ENCODE measurements around the gene RALGPS1.

The RALGPS1 gene

DNA sequence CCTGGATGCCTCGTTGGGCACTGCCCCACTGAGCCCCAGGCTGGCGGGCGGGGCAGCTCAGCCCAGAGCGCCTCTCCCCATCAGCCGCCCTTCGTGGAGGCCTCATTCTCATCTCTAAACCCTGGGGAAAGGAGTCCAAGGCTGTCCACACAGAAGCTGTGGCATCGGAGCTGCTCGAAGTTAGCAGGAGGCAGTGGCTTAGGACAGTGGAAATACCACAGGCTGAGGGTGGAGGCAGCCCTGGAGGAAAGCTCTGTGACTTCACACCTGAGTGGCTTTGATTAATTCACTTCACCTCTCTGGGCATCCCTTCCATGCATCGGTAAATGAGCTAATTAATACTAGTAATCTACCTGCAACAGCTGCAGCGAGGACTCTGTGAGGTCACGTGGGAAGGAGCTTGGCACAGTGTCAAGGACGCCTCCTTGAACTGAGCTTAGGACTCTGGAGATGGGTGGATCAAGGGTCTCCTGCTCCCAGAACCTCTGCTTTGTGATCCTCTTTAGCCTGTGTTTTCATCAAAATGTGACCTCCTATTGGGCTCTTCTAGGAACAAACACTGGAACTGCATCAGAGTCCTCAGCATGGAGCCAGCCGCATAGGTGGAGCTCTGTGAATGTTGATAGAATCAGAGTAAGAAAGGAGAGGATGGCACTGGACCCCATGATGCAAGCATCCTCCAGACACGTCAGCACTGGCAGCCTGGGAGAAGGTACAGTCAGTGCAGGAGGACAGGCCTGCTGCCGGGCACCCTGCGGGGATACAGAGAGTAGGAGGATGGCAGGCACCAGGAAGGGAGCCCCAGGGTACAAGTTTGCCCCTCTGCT is 208.7 kb downstream of the RALGPS1 start:
- no peak for DNase-seq

DNA sequence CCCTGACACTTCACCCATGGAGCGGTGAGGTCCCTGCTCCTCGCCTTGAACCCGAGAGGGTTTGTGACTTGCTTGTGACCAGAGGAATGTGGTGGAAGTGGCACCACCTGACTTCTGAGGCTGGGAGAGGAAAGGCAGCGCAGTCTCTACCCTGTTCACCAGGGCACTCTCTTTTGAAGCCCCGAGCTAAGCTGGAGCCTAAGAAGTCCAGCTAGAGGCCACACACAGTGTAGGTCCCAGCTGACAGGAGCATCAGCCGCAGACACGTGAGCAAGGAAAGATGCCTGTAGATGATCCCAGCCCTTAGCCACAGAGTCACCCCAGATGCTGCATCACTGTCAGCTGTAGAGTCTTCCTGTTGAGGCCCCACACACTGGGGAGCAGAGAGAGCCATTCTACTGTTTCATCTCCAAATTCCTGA is 209.5 kb downstream of the RALGPS1 start:
- no peak for DNase-seq

DNA sequence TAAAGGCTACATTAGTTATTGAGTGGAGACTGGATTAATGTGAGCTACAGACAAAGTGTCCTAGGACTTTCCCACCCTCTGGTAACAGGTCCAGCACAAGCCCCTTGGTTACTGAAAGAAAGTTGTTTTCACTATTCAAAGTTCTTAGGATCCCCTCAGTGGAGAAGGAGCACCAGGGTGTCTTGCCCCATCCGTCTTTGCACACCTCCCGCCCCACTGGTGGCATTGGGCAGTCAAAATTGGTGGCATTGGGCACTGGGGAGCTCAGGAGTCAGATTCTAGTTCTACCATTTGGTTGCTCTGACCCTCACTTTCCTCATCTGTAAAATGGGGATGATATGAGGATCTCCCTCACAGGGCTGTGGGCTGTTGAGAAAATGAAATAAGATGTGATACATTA is 210.2 kb downstream of the RALGPS1 start:
- DNase-seq: no peak

DNA sequence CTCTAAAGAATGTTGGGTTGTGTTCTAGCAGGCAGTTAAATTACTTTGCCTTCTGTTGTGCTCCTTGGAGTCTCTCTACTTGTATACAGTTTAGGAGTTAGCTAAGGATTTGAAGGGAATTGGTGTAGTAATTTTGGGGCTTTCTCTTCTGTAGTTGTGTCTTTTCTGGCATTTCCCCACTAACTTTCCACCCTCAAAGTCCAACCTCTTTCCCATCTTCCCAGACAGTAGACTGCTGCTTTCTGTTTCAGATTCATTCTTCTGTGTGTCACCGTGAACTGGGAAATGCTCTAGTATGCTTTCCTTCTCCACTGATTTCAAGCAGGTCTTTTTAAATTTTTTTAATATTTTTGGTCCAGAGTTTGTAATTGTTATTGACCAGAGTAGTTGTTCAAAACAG is 212.4 kb downstream of the RALGPS1 start:
- DNase-seq: no peak

DNA sequence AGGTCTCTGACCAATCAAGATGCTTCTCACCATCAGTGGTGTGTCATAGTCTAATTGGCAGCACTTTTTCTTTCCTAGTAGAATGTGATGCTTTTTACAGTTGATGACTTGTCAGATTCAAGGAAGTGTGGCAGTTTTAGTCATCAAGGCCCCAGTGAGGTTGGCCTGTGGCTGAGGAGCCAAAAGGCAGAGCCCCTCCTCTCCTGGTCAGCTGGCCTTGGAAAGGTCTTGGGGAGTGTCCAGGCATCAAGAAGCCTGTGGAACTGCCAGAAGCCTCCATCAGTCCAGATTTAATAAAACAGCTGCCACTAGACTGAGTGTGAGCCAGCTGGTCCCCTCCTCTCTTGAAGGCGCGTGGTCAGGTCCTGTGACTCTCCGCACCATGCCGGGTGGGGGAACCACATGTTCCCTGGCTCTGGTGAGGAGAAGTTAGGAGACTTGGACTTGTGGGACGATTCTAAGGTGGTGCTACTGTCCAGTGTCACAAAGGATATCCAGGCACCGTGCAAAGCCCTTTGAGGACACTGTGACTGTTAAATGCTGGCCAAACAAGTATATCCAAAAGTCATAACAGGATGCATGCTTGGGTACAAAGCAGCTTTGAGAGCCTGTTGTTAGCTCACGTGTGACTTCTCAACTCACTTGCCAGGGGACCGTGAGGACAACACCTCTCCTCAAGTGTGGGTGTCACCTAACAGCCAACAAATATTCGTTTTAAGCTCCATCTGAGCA is 213.9 kb downstream of the RALGPS1 start:
- DNase-seq: no peak

DNA sequence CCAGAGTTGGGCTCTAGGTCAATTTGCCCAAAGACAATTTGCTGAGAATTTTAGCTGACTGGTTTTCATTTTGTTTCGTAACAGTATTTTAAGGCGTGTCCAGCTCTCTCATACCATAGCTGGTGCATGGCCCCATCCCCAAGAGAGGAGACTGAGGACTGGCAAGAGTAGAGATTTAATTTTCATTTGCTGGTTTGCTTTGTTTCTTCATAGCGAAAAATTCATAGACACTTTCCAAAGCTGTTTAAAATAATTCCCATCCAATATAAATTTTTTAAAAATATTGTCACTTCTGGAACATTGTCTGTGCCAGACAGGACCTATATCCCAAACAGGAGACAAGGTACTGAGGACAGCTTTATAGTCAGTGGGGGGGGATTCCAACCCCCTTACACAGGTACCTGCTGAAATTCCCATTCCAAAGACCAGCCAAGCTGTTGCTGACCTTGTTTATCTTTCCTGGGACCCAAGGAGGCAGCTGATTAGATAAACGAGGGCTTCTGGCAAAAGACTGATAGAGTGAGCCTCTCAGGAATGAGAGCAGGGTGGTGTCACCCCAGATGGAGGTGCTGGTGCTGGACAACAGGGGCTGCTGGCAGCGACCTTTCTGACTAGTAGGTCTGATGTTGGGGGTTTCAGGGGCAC is 214.6 kb downstream of the RALGPS1 start:
- DNase-seq: no peak

DNA sequence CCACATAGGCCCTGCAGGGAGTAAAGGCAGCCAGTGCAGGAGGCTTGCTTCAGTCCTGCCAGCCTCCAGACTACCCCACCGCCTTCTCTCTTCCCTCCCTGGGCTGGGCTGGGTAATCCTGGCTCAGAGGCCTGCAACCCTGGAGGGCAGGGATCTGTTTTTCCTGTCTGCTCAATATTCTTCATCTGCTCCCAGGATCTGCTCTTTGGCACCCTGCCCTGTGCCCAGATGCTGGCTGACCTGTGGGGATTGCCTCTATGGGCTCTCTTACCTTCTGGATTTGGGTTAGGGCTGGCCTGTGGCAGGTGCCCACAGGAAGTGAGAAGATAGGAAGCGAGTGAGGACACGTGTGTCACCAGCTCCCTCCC is 215.1 kb downstream of the RALGPS1 start:
- no peak for DNase-seq

DNA sequence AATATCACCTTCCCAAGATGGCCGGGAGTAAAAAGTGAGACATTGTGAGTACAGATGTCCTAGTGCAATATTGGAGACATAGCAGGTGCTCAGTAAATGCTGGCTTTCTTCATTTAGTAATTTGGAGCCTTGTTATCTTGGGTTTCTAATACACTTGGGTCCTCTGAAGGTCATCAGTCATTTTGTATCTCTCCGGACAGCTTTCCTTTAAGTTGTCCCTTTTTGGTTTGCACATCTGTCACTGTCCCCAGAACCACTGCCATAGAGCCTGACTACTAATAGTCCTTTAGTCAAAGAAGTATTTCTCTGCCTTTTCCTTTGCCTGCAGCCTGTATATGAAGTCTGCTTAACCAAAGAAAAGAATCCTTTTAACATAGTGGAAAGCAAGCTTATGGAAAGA is 215.7 kb downstream of the RALGPS1 start:
- DNase-seq: no peak

DNA sequence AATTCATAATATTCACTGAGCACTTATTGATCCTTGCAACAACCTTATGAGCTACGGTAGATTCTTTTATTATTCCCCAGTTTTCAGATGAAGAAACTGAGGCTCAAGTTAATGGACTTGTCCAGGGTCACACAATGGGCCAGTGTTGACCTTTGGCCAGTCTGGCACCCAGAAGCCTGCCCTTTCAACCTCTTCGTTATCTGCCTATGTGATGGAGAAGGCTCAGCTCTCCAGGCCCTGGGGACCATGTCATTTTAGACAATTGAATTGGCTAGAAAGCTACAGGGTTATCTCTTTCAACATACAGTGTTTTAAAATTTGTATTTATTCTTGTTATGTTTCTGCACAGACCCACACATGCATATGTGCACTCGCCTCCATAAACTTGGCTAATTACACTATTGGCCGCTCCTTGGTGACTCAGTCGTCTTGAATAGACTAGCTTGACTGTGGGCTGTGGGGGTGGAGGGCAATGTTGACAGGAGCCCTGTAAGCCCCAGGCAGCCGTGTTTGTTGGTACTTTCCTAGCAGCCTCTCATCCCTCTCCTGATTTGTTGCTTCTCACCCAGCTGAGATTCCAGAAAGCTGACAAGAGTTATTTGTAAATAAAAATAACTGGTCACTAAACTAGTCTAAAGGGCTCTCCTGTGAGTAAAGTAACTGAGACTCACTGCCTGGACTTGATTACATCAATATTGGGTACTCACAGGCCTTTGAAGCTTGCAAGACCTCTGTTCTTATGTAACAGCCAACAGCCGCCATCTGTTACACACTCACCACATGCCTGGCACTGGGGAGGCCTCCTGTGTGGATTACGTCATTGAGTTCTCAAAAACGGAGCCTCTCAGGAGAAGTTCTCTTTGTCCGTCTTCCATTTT is 216.3 kb downstream of the RALGPS1 start:
- DNase-seq: no peak

DNA sequence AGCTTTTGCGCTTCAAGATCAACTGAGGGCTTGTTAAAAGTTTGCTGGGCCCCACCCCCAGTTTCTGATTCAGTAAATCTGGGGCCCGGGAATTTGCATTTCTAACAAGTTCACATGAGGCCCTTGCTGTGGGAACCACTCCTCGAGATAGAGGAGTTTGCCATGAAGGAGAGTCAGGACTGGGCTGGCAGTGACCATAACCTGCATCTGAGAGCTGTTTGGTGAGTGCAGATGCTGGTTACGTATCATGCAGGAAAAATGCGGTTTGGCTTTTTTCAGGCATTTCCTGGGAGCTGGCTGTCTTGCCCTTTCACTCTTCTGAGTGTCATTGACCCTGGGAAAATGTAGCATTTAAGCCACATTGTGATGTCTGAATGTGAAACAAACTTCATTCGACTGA is 217.3 kb downstream of the RALGPS1 start:
- no peak for DNase-seq

DNA sequence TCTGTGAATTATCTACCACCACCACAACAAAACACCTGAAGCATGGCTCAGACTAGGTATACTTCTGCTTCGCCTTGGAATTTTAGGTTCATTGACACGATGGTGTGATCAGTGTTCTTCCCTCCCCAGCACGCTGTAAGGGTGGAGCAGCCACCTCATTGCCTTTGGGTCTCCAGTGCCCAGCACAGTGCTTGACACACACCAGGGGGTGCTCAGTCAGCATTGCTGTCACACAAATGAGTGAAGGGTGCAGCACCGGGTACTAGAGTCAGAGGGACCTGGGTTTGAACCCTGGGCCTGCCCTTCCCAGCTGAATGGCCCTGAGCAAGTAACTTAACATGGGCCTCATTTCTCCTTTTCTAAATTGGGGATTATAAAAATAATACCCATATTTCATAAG is 217.8 kb downstream of the RALGPS1 start:
- DNase-seq: no peak

DNA sequence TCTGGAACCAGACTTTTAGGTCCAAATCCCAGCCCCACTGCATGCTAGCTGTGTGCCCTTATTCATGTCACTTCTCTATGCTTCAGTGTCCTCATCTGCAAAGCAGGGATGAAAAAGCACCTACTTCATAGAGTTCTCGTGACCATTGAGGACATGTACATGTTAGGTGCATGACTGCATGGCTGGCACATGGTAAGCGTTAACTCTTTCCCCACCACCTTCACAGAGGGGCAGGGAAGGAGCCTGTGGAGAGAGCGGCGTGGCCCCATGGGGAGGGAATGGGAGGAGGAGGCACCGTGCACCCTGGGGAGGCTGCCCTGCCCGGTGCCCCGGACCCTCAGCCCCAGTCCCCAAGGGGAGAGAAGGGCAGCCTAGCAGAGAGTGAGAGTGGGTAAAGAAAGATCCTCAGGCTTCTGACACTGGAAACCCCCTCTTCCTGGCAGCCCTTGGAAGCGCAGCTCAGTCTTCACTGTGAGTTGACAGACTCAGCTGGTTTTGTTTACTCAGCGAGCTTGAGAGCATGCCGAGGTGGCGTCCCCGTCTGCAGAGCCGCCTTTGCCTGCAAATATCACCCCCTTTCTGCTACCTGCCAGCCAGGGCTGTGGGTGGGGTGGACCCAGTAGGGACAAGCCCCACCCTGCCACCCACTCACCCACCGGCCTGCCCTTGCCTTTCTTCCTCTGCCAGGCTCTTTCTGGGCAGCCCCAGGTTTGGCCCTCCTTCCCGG is 218.5 kb downstream of the RALGPS1 start:
- no peak for DNase-seq

DNA sequence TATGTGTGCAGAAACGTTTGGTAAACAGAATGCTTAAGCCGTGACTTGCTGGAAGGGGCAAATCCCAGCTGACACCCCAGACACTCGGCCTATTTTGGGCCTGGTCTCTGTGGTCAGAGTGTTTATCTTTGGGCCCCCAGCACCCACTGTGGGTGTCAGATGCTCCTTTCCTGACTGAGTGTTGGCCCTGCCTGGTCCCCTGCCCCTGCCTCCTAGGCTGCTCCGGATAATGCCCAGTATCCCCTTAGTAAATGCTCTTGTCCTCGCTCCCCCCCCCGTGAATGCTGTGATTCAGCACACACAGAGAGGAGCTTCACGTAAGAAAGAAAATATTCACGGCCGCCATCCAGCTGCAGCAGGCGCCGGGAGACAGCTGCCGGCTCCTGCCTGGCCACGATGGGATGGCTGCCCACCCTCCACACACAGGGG is 219.2 kb downstream of the RALGPS1 start:
- DNase-seq: no peak

DNA sequence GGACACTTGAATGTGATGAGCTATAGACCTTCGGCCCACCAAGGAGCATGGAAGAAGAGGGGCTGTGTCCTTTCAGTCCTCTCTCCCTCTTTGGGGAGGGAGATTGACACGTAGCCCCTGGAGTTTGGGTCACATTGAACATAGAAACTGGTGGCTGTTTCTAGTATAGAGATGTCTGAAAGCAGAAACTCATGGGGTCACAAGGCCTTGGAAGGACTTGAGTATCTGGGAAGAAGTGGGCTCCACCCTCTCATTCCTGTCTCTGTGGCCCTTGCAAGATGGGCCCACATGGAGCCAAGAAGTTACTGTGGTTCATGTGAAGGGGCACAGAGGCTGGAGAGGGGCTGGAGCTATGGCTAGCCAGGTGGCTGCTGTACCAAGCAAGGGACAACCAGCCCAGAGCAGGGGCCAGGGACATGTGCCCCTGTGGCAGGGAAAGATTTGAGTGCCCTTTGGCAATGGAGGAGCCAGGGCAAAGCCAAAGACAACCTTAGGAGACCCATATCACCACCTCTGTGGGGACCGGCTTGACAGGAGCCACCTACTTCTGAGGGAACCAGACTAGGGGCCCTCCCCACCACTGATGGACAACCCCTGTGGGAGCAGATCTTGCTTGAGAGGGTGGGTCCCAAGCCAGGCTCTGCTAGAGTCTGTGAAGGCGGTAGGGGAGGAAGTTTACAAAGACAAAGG is 220.6 kb downstream of the RALGPS1 start:
- no peak for DNase-seq

DNA sequence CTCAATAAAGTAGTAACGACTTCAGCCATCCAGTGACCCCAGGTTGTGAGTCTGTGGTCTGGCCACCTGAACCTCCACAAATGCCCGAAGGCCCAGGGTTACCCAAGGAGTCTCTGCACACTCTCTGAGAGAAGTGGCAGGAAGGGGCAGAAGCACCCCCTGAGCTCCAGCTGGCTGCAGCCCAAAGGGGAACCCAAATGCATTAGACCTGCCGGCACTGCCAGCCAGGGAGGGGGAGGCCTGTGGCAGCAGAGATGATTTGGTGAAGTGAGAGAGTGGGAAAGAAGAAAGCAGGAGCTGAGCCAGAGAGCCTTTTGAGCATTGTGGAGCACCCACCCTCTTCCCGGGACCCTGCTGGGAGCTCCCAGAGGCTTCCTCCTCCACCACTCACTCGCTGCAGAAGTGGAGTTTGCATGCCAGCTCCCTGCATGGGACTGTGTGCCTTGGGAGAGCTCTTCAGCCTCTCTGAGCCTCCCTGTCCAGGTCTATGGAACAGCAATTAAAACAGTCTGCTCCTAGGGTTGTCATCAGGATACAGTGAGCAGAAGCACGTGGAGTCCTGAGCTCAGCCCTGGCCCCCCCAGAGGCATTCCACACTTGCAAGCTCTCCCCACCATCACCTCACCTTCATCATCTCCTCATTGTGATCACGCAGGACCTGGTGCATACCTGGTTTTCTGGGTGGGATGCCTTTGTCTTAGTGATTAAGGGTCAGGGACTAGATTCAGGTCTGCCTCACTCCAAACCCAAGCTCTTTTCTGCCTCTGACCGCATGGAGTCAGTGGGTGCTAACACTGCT is 221.7 kb downstream of the RALGPS1 start:
- peak; percentile 10 for DNase-seq

DNA sequence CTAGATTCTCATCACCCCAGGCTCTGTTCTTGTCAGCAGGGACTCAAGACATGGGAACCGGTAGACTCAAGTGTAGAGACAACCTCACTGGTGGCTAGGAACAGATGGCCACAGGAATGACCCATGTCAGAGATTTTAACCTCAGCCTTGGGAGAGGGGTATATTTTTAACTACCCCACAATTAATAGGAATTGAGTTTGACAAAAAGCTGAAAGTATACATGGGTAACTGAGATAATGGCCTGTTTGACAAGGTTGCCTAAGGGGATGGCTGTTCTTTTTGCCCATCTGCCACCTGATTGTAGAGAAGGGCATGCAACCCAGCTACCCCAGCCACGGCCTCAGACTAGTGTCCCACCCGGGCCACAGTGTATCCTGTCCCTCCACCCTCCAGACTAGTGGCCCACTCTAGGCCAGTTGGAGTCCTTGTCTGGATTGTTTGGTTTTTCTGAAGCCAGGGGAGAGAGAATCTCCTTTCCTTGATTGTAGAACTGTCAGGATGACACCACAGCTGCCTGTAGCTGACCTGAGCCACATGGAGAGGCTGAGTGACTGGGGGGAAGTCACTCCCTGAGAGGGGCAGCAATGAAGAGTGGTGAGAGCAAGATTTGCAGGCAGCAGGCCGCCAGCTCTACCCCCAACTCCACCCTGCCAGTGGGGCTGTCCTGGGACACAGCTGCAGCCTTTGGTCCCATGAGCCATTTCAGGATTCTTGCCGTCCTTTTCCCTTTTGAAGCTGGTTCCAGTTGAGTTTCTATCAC is 222.5 kb downstream of the RALGPS1 start:
- DNase-seq: peak; percentile 14

DNA sequence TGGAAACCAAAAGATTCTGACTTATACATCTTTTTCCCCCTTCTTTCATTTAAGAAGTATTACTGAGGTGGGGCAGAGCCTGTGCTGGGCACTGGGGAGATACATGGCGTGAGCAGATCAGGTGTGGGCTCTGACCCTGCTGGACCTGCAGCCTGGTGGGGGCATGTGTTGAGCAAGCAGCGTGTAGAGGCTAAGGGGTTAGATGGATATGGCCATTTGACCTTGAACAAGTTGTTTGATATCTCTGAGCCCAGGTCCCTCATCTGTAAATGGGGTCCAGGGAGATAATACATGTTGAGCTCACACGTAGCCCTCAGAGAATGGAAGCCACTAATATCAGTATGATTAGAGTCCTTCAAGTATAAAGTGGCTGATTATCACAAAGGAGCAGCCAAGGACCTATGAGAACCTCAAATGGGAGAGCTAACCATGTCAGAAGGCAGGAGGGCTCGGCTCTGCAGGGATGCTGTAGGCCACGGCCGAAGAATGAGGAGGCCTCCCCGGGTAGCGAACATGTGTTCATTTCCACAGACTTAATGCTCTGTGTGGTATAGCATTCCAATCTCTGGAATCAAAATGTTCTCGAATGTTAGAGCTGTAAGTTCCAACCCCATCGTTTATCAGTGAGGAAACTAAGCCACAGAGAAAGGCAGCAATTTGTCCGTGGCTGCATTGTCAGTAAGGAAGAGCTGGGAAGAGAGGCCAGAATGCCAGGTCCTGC is 223.2 kb downstream of the RALGPS1 start:
- no peak for DNase-seq

DNA sequence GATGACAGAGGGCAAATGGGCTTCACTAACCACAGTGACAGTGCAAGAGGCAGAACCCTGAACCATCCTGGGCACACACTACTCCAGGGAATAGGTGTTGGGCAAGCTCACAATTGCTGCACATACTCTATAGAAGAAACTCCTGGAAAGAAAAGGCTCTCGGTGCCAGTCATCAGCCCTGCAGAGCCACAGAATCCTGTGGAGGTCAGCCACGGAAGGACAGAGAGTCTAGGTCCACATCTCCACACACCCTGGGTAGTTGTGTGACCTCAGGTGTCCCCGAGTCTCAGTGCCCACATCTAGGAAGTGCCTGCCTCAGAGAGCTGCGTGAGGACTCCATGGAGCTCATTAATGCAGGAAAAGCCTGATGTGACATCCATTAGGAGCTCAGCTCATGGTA is 223.9 kb downstream of the RALGPS1 start:
- DNase-seq: peak; percentile 7

DNA sequence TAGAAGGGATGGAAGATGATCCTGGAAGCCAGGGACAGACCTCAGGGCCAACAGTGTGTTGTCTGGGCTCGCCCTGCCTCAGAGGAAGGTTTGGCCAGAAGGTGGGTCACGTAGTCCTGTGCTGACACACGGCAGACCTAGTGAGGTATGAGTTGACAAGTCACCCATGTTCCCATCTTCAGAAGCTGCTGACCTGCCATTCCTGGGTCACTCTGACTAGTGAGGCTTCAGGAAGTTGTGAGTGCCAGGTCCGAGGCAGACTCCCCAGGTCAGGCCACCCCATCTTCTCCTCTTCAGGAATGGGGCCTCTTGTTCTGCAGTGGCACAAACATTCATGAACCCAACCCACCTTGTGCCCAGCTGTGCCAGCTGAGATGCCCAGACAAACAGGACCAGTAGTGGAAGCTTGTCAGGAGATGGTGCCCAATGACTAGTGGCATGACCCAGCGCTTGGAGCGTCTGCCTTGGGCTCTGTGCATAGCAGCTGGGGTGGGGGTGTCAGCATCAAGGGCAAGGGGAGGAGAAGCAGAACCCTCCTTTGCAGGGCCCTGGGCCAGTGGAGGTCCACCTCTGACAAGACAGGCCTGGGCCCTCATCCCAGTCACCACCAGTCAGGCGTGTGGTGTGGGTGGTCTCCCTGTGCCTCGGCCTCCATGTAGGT is 224.6 kb downstream of the RALGPS1 start:
- peak; percentile 13 for DNase-seq
